H1 (cell line): Measurements from ENCODE around the gene NAA60. TPM values are rescaled to one million over a fixed set of nuclear protein-coding genes. Genes with fewer than 3 reads are reported as not detected.
A peak's percentile ranks its signal among the peaks of the same experiment; 100 is the strongest.
"Not testable (repeated sequence)": the region's sequence is repeated elsewhere in the genome, so short reads cannot be mapped to it uniquely, and the experiment has no call there.

ENCODE experiments used
- CTCF ChIA-PET: fragments of 300-600 bp; sonication (Branson Sonifier 250); formaldehyde crosslinking; loops from one replicate; lab custom pipeline; 2021; ENCODE audit not compliant: partially characterized antibody; lab: Charles Lee
- POLR2A ChIA-PET: fragments of 300-600 bp; sonication (Branson Sonifier 250); formaldehyde crosslinking; loops from one replicate; lab custom pipeline; 2021; ENCODE audit warnings: inconsistent platforms; ENCODE audit not compliant: partially characterized antibody; lab: Charles Lee
- DNase-seq, 2 experiments: peaks; one replicate each; pipeline versions ENCODE4 v3.0.0 to v3.0.0-alpha.2; 2010 to 2022; ENCODE audit warnings: low spot score in 2 of 2, low read depth in 1 of 2, mixed read lengths in 1 of 2
- FAIRE-seq: peaks from 2 replicates; lab custom pipeline; 2011; peaks lifted over from hg19 to GRCh38; lab: Jason Lieb, UNC
- H2AFZ ChIP-seq: 2 replicates; pipeline ENCODE4 v1.8.1; 2012; ENCODE audit warnings: low read length, inconsistent platforms
- H2AK5ac ChIP-seq: 2 replicates; pipeline ENCODE4 v1.6.1; 2013; ENCODE audit warnings: low read depth, low read length
- H2BK120ac ChIP-seq: replicated peaks from 2 replicates; pipeline ENCODE3; 2013; ENCODE audit warnings: low read depth, low read length, inconsistent platforms
- H2BK12ac ChIP-seq: 2 replicates; pipeline ENCODE4 v1.6.1; 2013; ENCODE audit warnings: low read depth, low read length
- H2BK15ac ChIP-seq: 2 replicates; pipeline ENCODE4 v1.6.1; 2013; ENCODE audit warnings: low read length
- H2BK20ac ChIP-seq: 2 replicates; pipeline ENCODE4 v1.6.1; 2013; ENCODE audit warnings: low read length
- H2BK5ac ChIP-seq: 2 replicates; pipeline ENCODE4 v1.6.1; 2013; ENCODE audit warnings: low read depth, low read length
- H3K14ac ChIP-seq: 2 replicates; pipeline ENCODE4 v1.6.1; 2013; ENCODE audit warnings: inconsistent platforms; ENCODE audit not compliant: insufficient read length
- H3K18ac ChIP-seq: 2 replicates; pipeline ENCODE4 v1.6.1; 2013; ENCODE audit warnings: low read length; ENCODE audit errors: extremely low read depth
- H3K23ac ChIP-seq: 2 replicates; pipeline ENCODE4 v1.6.1; 2013; ENCODE audit warnings: inconsistent platforms; ENCODE audit not compliant: insufficient read length
- H3K23me2 ChIP-seq: 2 replicates; pipeline ENCODE4 v1.6.1; 2013; ENCODE audit warnings: low read depth, low read length
- H3K27ac ChIP-seq: 2 replicates; pipeline ENCODE4 v1.6.1; 2011; ENCODE audit warnings: low read depth, low read length, inconsistent platforms
- H3K27me3 ChIP-seq, 4 experiments: replicated peaks in 1 of 4; 1 replicate in 1 of 4; 2 replicates in 3 of 4; pipeline versions ENCODE4 v1.6.1 to v1.8.1; 2011 to 2013; ENCODE audit warnings: low read length in 3 of 4, mild to moderate bottlenecking in 3 of 4, inconsistent platforms in 2 of 4, mixed read lengths in 2 of 4, moderate library complexity in 1 of 4; ENCODE audit not compliant: control insufficient read depth in 3 of 4, insufficient read depth in 3 of 4; ENCODE audit errors: extremely low read depth in 1 of 4
- H3K36me3 ChIP-seq, 4 experiments: 2 replicates each; pipeline versions ENCODE4 v1.6.1 to v1.8.1; 2011 to 2013; ENCODE audit warnings: mild to moderate bottlenecking in 4 of 4, low read length in 3 of 4, moderate library complexity in 2 of 4, control low read depth in 1 of 4, inconsistent platforms in 1 of 4; ENCODE audit not compliant: insufficient read depth in 4 of 4, control insufficient read depth in 2 of 4
- H3K4ac ChIP-seq: replicated peaks from 2 replicates; pipeline ENCODE3; 2013; ENCODE audit warnings: low read length, low read depth, mixed read lengths, inconsistent platforms; ENCODE audit not compliant: insufficient read length
- H3K4me1 ChIP-seq, 4 experiments: replicated peaks in 1 of 4; 1 replicate in 1 of 4; 2 replicates in 3 of 4; pipeline versions ENCODE4 v1.6.1 to v1.8.1; 2011 to 2013; ENCODE audit warnings: low read length in 3 of 4, inconsistent platforms in 2 of 4, mixed read lengths in 1 of 4; ENCODE audit not compliant: insufficient read depth in 4 of 4, control insufficient read depth in 3 of 4
- H3K4me2 ChIP-seq, 2 experiments: 2 replicates each; pipeline versions ENCODE4 v1.6.1 to v1.8.1; 2011 to 2013; ENCODE audit warnings: low read depth in 2 of 2, low read length in 2 of 2, control low read depth in 1 of 2, inconsistent platforms in 1 of 2, mild to moderate bottlenecking in 1 of 2; ENCODE audit not compliant: insufficient read depth in 1 of 2
- H3K4me3 ChIP-seq, 4 experiments: fragments of 200-600, 300-600 bp in 1 of 4; sonication (generic), shearing (Covaris generic), sonication (Bioruptor Twin) in 1 of 4; 2 replicates each; pipeline versions ENCODE4 v1.5.1 to v1.8.1; 2011 to 2016; ENCODE audit warnings: low read length in 4 of 4, low read depth in 3 of 4, control low read depth in 2 of 4, inconsistent platforms in 2 of 4, mild to moderate bottlenecking in 2 of 4, mixed read lengths in 1 of 4, moderate library complexity in 1 of 4; ENCODE audit not compliant: insufficient read depth in 2 of 4; ENCODE audit errors: extremely low read depth in 1 of 4
- H3K56ac ChIP-seq: replicated peaks from 2 replicates; pipeline ENCODE3; 2013; ENCODE audit warnings: low read depth, mild to moderate bottlenecking, mixed read lengths, low read length, inconsistent platforms; ENCODE audit not compliant: insufficient read length
- H3K79me1 ChIP-seq: 2 replicates; pipeline ENCODE4 v1.6.1; 2013; ENCODE audit warnings: low read depth, low read length, control low read depth
- H3K79me2 ChIP-seq, 2 experiments: 2 replicates each; pipeline versions ENCODE4 v1.6.1 to v1.8.1; 2012 to 2013; ENCODE audit warnings: low read length in 2 of 2, mild to moderate bottlenecking in 2 of 2, inconsistent platforms in 1 of 2; ENCODE audit not compliant: insufficient read depth in 2 of 2, control insufficient read depth in 1 of 2
- H3K9ac ChIP-seq, 4 experiments: replicated peaks in 1 of 4; 1 replicate in 1 of 4; 2 replicates in 3 of 4; pipeline versions ENCODE4 v1.6.1 to v1.8.1; 2011 to 2013; ENCODE audit warnings: low read depth in 3 of 4, low read length in 3 of 4, control low read depth in 2 of 4, mild to moderate bottlenecking in 2 of 4, moderate library complexity in 2 of 4, inconsistent platforms in 1 of 4; ENCODE audit errors: extremely low read depth in 1 of 4
- H3K9me3 ChIP-seq, 2 experiments: 2 replicates each; pipeline versions ENCODE4 v1.6.1 to v1.8.1; 2012 to 2013; ENCODE audit warnings: mild to moderate bottlenecking in 2 of 2, moderate library complexity in 2 of 2, control low read depth in 1 of 2, inconsistent platforms in 1 of 2, low read depth in 1 of 2, low read length in 1 of 2, mixed read lengths in 1 of 2; ENCODE audit not compliant: insufficient read depth in 2 of 2
- H4K20me1 ChIP-seq, 2 experiments: replicated peaks in 1 of 2; 2 replicates each; pipeline versions ENCODE3 to v1.8.1; 2011 to 2013; ENCODE audit warnings: inconsistent platforms in 2 of 2, low read length in 2 of 2, mild to moderate bottlenecking in 1 of 2; ENCODE audit not compliant: insufficient read depth in 2 of 2, control insufficient read depth in 1 of 2
- H4K5ac ChIP-seq: 2 replicates; pipeline ENCODE4 v1.6.1; 2013; ENCODE audit warnings: low read length, low read depth, mixed read lengths, inconsistent platforms; ENCODE audit not compliant: insufficient read length
- H4K8ac ChIP-seq: 2 replicates; pipeline ENCODE4 v1.8.0; 2013; ENCODE audit warnings: mild to moderate bottlenecking, moderate library complexity, low read length, inconsistent platforms; ENCODE audit not compliant: insufficient read depth; ENCODE audit errors: extremely low read depth
- H4K91ac ChIP-seq: replicated peaks from 2 replicates; pipeline ENCODE3; 2013; ENCODE audit warnings: low read length, mixed read lengths, inconsistent platforms; ENCODE audit not compliant: insufficient read length
- ASH2L ChIP-seq: fragments of 200-600, 300-600 bp; sonication (generic); IDR thresholded peaks from one replicate; pipeline ENCODE4 v1.7.1; 2017; ENCODE audit warnings: low read length
- WGBS, 2 experiments: shearing (Covaris generic) in 1 of 2; methylation state at CpG; one replicate each; pipeline versions ENCODE4 v1.1.6 to v1.1.7; 2013 to 2015; ENCODE audit warnings: low lambda C conversion rate in 2 of 2, mixed read lengths in 2 of 2, inconsistent platforms in 1 of 2, low coverage in 1 of 2, missing lambda C conversion rate in 1 of 2; ENCODE audit not compliant: insufficient replicate concordance in 2 of 2, insufficient coverage in 1 of 2, insufficient read length in 1 of 2; ENCODE audit errors: extremely low coverage in 1 of 2, missing lambda C conversion rate in 1 of 2; 5-methylcytosine and 5-hydroxymethylcytosine counted together
- polyA plus RNA-seq, 7 experiments: library from polyadenylated mRNA; depleted of rRNA in 3 of 7; stranded (reverse) in 5 of 7; unstranded in 2 of 7; fragments of >200 nt in 5 of 7; fragments of 200-250 nt in 2 of 7; gene quantifications; 1 replicate in 5 of 7; 2 replicates in 1 of 7; 4 replicates in 1 of 7; pipeline versions ENCODE4 v1.2.1 to v1.2.3, GENCODE V29; 2011 to 2013; ENCODE audit warnings: missing spikeins in 2 of 7, mixed read lengths in 2 of 7
- total RNA-seq: library from RNA; stranded (reverse); fragmentation: NEBNext Ultra II Directional; extraction: Animal tissue kit (Norgen Biotek cat#: 25700); gene quantifications from 2 replicates; pipeline ENCODE4 v1.2.1, GENCODE V29; 2021

The NAA60 gene
- total and polyA plus RNA-seq, 2 of the 8 experiments (the other 6 are each of a cell fraction or from before 2014, with no cell fraction given), result 34.1 to 47.6 TPM

- not testable (repeated sequence) for H3K9me3 ChIP-seq, H2BK20ac ChIP-seq, H3K18ac ChIP-seq, H3K14ac ChIP-seq, H4K91ac ChIP-seq, H2BK12ac ChIP-seq, H4K8ac ChIP-seq, FAIRE-seq, H2BK5ac ChIP-seq, H2BK15ac ChIP-seq, H2AK5ac ChIP-seq, H4K20me1 ChIP-seq, H3K56ac ChIP-seq, H3K23me2 ChIP-seq, H3K27me3 ChIP-seq, DNase-seq, H3K4me1 ChIP-seq, H2BK120ac ChIP-seq, H3K36me3 ChIP-seq, H4K5ac ChIP-seq, H3K79me1 ChIP-seq, H2AFZ ChIP-seq, H3K79me2 ChIP-seq, H3K23ac ChIP-seq
- CTCF ChIA-PET, result interaction anchor here (0.5 to 1.8 kb wide), 3 partner anchors 15 to 426 kb away, joined by 3 to 10 read pairs (median 4); no protein-coding TSS in a partner anchor
- Histone ChIP-seq H3K9ac (peak overlapping the region in 3 of 4 experiments; percentile 21 to 66 (median 65); a peak in 5 of 7 replicates), H3K27ac (0 out of 2 replicates have a peak overlapping the region, but pooled peaks have one; percentile 25), H3K4me2 (peak overlapping the region; percentile 63 to 77), H3K4me3 (peak overlapping the region; percentile 53 to 71 (median 66)), H3K4ac (peak overlapping the region; percentile 38)
- POLR2A ChIA-PET, result interaction anchor here (1.4 to 2.4 kb wide), 3 partner anchors 16 to 44 kb away, joined by 3 to 9 read pairs (median 8); no protein-coding TSS in a partner anchor
- TF ChIP-seq ASH2L, result peak; percentile 1
- WGBS, 2 experiments, result 31% methylated on average over 24 of the region's 24 CpGs; no CpG with 5 or more reads in 1 of the 2 experiments
Measured at GRCh38 chr16:3501412-3501761, 57.9 kb downstream of the NAA60 start.
